Gastrocnemius medialis (tissue), 4 donors: Measurements from ENCODE around the gene KPNB1.

ENCODE experiments used
- CTCF ChIP-seq, 5 experiments: fragments of 450-650 bp in 3 of 5; fragments of 200-600 bp in 2 of 5; sonication (generic) in 2 of 5; IDR thresholded peaks in 4 of 5; conservative IDR thresholded peaks in 1 of 5; 1 replicate in 4 of 5; 2 replicates in 1 of 5; pipeline ENCODE4 v1.5.1; 2016 to 2019; ENCODE audit warnings: antibody characterized with exemption in 5 of 5, mild to moderate bottlenecking in 3 of 5, moderate library complexity in 3 of 5
- POLR2A ChIP-seq, 2 donors: fragments of 450-650 bp; IDR thresholded peaks; one replicate each; pipeline ENCODE4 v1.6.1; 2017; ENCODE audit warnings: antibody characterized with exemption in 2 of 2, mild to moderate bottlenecking in 2 of 2, moderate library complexity in 2 of 2

GRCh38 chr17:47697906-47698711, 48.4 kb downstream of the KPNB1 start:
- TF ChIP-seq CTCF (IDR thresholded peaks at IDR 0.05 in 4 of 5, conservative IDR thresholded peaks at IDR 0.05 in 1 of 5) (no peak), POLR2A (IDR thresholded peaks at IDR 0.05) (no peak)
